A549 (cell line): ENCODE measurements around the gene CDX1. TPM values are rescaled to one million over a fixed set of nuclear protein-coding genes. Genes with fewer than 3 reads are reported as not detected.

Experiments
- ATAC-seq, 2 experiments: fragments of 200-7000 bp in 1 of 2; fragments of >200 bp in 1 of 2; cut with Nextera tagmentation in 1 of 2; cut with Tn5 transposase in 1 of 2; 3 replicates each; pipeline versions ENCODE4 v1.8.0 to v1.9.1; 2018 to 2020; ENCODE audit warnings: mild to moderate bottlenecking in 1 of 2, moderate library complexity in 1 of 2
- CTCF ChIA-PET: fragments of 300-600 bp; sonication (Branson Sonifier 250); formaldehyde crosslinking; extraction: SDS; loops from one replicate; lab custom pipeline; 2021; ENCODE audit warnings: antibody characterized with exemption, inconsistent platforms; lab: Yijun Ruan, JAX
- POLR2A ChIA-PET: fragments of 350-600 bp; formaldehyde crosslinking; extraction: SDS; loops from one replicate; lab custom pipeline; 2021; ENCODE audit warnings: antibody characterized with exemption, inconsistent platforms; lab: Yijun Ruan, JAX
- DNase-seq, 2 experiments: peaks; one replicate each; pipeline versions ENCODE4 v3.0.0 to v3.0.0-alpha.2; 2011 to 2016; ENCODE audit warnings: low read depth in 1 of 2, low spot score in 1 of 2
- FAIRE-seq: peaks from 2 replicates; lab custom pipeline; 2011; peaks lifted over from hg19 to GRCh38; lab: Jason Lieb, UNC
- H3K27ac ChIP-seq, 2 experiments: fragments of >200 bp; sonication (Bioruptor Twin); formaldehyde crosslinking; 3 replicates each; pipeline ENCODE4 v1.5.1; 2016 to 2017
- H3K4me1 ChIP-seq: fragments of >200 bp; sonication (Bioruptor Twin); formaldehyde crosslinking; 3 replicates; pipeline ENCODE4 v1.6.1; 2016
- H3K4me2 ChIP-seq: fragments of >200 bp; sonication (Bioruptor Twin); formaldehyde crosslinking; 3 replicates; pipeline ENCODE4 v1.6.1; 2016
- H3K4me3 ChIP-seq: fragments of >200 bp; sonication (Bioruptor Twin); formaldehyde crosslinking; 3 replicates; pipeline ENCODE4 v1.5.1; 2016
- H3K9me3 ChIP-seq: fragments of >200 bp; sonication (Bioruptor Twin); formaldehyde crosslinking; 3 replicates; pipeline ENCODE4 v1.6.1; 2016
- CHD2 ChIP-seq: fragments of 150-350 bp; IDR thresholded peaks from 2 replicates; pipeline ENCODE4 v1.6.1; 2014; ENCODE audit warnings: low read length; ENCODE audit not compliant: partially characterized antibody
- ELK1 ChIP-seq: fragments of 150-350 bp; IDR thresholded peaks from 2 replicates; pipeline ENCODE4 v1.6.1; 2014; ENCODE audit warnings: low read depth, mild to moderate bottlenecking, low read length
- EP300 ChIP-seq, 2 experiments: fragments of >200 bp; sonication (Bioruptor Twin); formaldehyde crosslinking; IDR thresholded peaks; 2 replicates in 1 of 2; 3 replicates in 1 of 2; pipeline ENCODE4 v1.6.1; 2016 to 2017
- ESRRA ChIP-seq: fragments of 150-350 bp; IDR thresholded peaks from 2 replicates; pipeline ENCODE4 v1.6.1; 2014; ENCODE audit warnings: mild to moderate bottlenecking, low read length, borderline replicate concordance
- FOSB ChIP-seq: fragments of 250-450 bp; sonication (Bioruptor Pico); IDR thresholded peaks from 2 replicates; pipeline ENCODE4 v1.5.0; 2020; ENCODE audit warnings: mild to moderate bottlenecking, moderate library complexity
- GATA3 ChIP-seq: IDR thresholded peaks from 2 replicates; pipeline ENCODE4 v1.6.1; 2012; ENCODE audit warnings: borderline replicate concordance
- HDAC2 ChIP-seq: fragments of 200-600 bp; sonication (generic); IDR thresholded peaks from 2 replicates; pipeline ENCODE4 v1.6.1; 2016
- HEYL ChIP-seq: fragments of 250-450 bp; sonication (Bioruptor Pico); IDR thresholded peaks from 2 replicates; pipeline ENCODE4 v1.8.0; 2021; ENCODE audit warnings: mild to moderate bottlenecking, moderate library complexity
- HMGXB4 ChIP-seq: fragments of 250-450 bp; sonication (Bioruptor Pico); IDR thresholded peaks from 2 replicates; pipeline ENCODE4 v1.5.0; 2021; ENCODE audit warnings: mild to moderate bottlenecking, moderate library complexity, borderline replicate concordance
- HOXB13 ChIP-seq: fragments of 250-450 bp; sonication (Bioruptor Pico); IDR thresholded peaks from 2 replicates; pipeline ENCODE4 v1.5.0; 2020; ENCODE audit warnings: low read depth, mild to moderate bottlenecking, moderate library complexity
- HOXB5 ChIP-seq: fragments of 250-450 bp; sonication (Bioruptor Pico); IDR thresholded peaks from 2 replicates; pipeline ENCODE4 v1.5.0; 2020; ENCODE audit warnings: mild to moderate bottlenecking, moderate library complexity
- JUN ChIP-seq, 2 experiments: fragments of >200 bp; sonication (Bioruptor Twin); formaldehyde crosslinking; IDR thresholded peaks; 2 replicates in 1 of 2; 3 replicates in 1 of 2; pipeline ENCODE4 v1.6.1; 2016 to 2017
- KDM1A ChIP-seq: fragments of 200-600 bp; sonication (generic); IDR thresholded peaks from 2 replicates; pipeline ENCODE4 v1.6.1; 2016; ENCODE audit warnings: low read depth, mild to moderate bottlenecking
- MAX ChIP-seq: IDR thresholded peaks from 2 replicates; pipeline ENCODE4 v1.6.1; 2012
- NPAS2 ChIP-seq: fragments of 250-450 bp; sonication (Bioruptor Pico); IDR thresholded peaks from 2 replicates; pipeline ENCODE4 v1.8.0; 2022; ENCODE audit warnings: mild to moderate bottlenecking, moderate library complexity, borderline replicate concordance
- PHF8 ChIP-seq: fragments of 200-600 bp; sonication (generic); IDR thresholded peaks from 2 replicates; pipeline ENCODE4 v1.6.1; 2016; ENCODE audit warnings: low read depth, mild to moderate bottlenecking, antibody characterized with exemption, moderate library complexity, borderline replicate concordance
- RCOR1 ChIP-seq: fragments of 150-350 bp; IDR thresholded peaks from 2 replicates; pipeline ENCODE4 v1.6.1; 2014; ENCODE audit warnings: antibody characterized with exemption, low read length, low read depth
- RFX5 ChIP-seq: fragments of 450-650 bp; IDR thresholded peaks from 2 replicates; pipeline ENCODE4 v1.7.1; 2014; ENCODE audit warnings: antibody characterized with exemption, mild to moderate bottlenecking, moderate library complexity
- RNF2 ChIP-seq: fragments of 200-600 bp; sonication (generic); IDR thresholded peaks from 2 replicates; pipeline ENCODE4 v1.6.1; 2016; ENCODE audit warnings: low read depth, mild to moderate bottlenecking, antibody characterized with exemption, moderate library complexity, borderline replicate concordance
- SREBF2 ChIP-seq: fragments of 450-650 bp; IDR thresholded peaks from 2 replicates; pipeline ENCODE4 v1.6.1; 2014; ENCODE audit warnings: mild to moderate bottlenecking, moderate library complexity
- TFCP2L1 ChIP-seq: fragments of 250-450 bp; sonication (Bioruptor Pico); IDR thresholded peaks from 2 replicates; pipeline ENCODE4 v1.5.0; 2021; ENCODE audit warnings: mild to moderate bottlenecking
- TP53 ChIP-seq: fragments of 250-450 bp; sonication (Bioruptor Pico); IDR thresholded peaks from 2 replicates; pipeline ENCODE4 v1.5.0; 2021; ENCODE audit warnings: mild to moderate bottlenecking, moderate library complexity
- ZC3H11A ChIP-seq: fragments of 450-650 bp; IDR thresholded peaks from 2 replicates; pipeline ENCODE4 v1.6.1; 2014; ENCODE audit warnings: antibody characterized with exemption, mild to moderate bottlenecking
- ZFP36 ChIP-seq: fragments of 450-650 bp; IDR thresholded peaks from 2 replicates; pipeline ENCODE4 v1.6.1; 2014; ENCODE audit warnings: borderline replicate concordance; ENCODE audit not compliant: partially characterized antibody
- ZSCAN20 ChIP-seq: fragments of 250-450 bp; sonication (Bioruptor Pico); IDR thresholded peaks from 2 replicates; pipeline ENCODE4 v1.8.0; 2022; ENCODE audit warnings: mild to moderate bottlenecking, moderate library complexity
- WGBS: methylation state at CpG from one replicate; pipeline ENCODE4 v1.1.6; 2017; ENCODE audit errors: missing lambda C conversion rate; 5-methylcytosine and 5-hydroxymethylcytosine counted together
- polyA plus RNA-seq, 4 experiments: library from polyadenylated mRNA; depleted of rRNA in 3 of 4; stranded (reverse); fragments of >200 nt; fragmentation: RNase III in 1 of 4; extraction: RNeasy Plus Mini Kit Qiagen cat#74134 plus additional on column Dnase treatment in 1 of 4; gene quantifications; 2 replicates in 3 of 4; 3 replicates in 1 of 4; pipeline ENCODE4 v1.2.3, GENCODE V29; 2011 to 2017
- TF ChIP-seq, protein P1 (sequence below): IDR thresholded peaks from 2 replicates; pipeline ENCODE4 v1.6.1; 2012; ENCODE audit warnings: low read depth, borderline replicate concordance

The CDX1 gene
- polyA plus RNA-seq, 2 of the 4 experiments (the other 2 are of a cell fraction) = not detected

DNA sequence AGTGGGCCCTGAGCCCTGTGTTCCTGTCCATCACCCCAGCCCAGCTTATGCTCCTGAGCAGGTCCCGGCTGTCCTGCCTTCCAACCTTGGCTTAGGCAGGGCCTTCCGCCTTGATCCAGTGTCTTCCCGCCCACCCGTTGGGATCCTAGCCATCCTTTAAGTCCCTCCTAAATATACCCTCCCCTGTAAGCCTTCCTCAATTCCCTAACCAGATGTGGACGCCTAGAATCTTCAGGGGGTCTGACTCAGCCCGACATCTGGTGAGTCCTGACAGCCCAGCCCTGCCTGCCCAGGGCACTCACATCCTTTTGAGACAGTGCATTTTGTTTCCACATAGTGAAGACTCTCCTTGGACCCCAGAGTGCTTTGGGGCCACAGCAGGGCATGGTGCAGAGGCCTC lies 47.0 kb downstream of the CDX1 start:
- no peak for FAIRE-seq
- Histone ChIP-seq H3K27ac (no peak overlapping the region), H3K4me1 (peaks cover 7% of the 10 kb centered on the region; the same call in 1 of the 3 replicates), H3K9me3 (no peaks in the 10 kb centered on the region), H3K4me3 (no peak overlapping the region), H3K4me2 (no peak overlapping the region)
- ChIA-PET CTCF (interaction anchor here (1.0 to 8.5 kb wide), 7 partner anchors 18 to 361 kb away, joined by 3 to 140 read pairs (median 4); partner anchors contain the start of genes PDGFRB and SLC6A7), POLR2A (no interaction called here)
- 82% methylated on average over 6 of the region's 6 CpGs for WGBS
- ATAC-seq = no peak
- TF ChIP-seq HMGXB4 (CRISPR knock-in tag) = no peak
- no peak for TF ChIP-seq TP53 (CRISPR knock-in tag)
- TF ChIP-seq HOXB5 (CRISPR knock-in tag) = no peak
- no peak for TF ChIP-seq SREBF2
- TF ChIP-seq TFCP2L1 (CRISPR knock-in tag) = no peak
- no peak for TF ChIP-seq GATA3
- no peak for TF ChIP-seq EP300 (IDR thresholded peaks at IDR 0.05)
- TF ChIP-seq CHD2 = no peak
- no peak for TF ChIP-seq HEYL (CRISPR knock-in tag)
- no peak for TF ChIP-seq ZC3H11A
- TF ChIP-seq ESRRA = no peak
- TF ChIP-seq HDAC2 = no peak
- TF ChIP-seq RFX5 = no peak
- TF ChIP-seq RNF2 = no peak
- no peak for TF ChIP-seq NPAS2 (CRISPR knock-in tag)
- TF ChIP-seq, protein P1, sequence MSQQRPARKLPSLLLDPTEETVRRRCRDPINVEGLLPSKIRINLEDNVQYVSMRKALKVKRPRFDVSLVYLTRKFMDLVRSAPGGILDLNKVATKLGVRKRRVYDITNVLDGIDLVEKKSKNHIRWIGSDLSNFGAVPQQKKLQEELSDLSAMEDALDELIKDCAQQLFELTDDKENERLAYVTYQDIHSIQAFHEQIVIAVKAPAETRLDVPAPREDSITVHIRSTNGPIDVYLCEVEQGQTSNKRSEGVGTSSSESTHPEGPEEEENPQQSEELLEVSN = no peak
- TF ChIP-seq KDM1A = no peak
- TF ChIP-seq ZFP36 = no peak
- TF ChIP-seq MAX = no peak
- no peak for TF ChIP-seq RCOR1
- no peak for DNase-seq

DNA sequence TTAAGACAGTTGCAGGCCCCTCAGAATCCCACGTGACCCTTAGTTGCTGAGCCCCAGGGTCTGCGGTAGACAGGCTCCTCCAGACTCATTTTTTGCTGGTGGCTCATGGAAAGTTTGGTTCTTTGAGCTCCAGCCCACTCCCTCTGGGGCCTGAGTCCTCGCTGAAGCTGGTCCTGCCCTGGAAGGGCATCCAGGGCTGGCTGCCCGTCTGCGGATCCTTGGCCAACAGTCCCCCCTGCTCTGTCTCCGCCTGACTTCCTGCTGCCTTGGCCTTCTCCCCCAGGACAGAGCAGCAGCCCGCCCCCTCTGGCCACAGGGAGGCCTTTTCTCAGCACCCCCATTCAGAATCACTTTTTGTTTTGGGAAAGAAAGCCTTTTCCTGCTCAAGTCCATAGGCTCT lies 47.7 kb downstream of the CDX1 start:
- H3K4me1 ChIP-seq = no peaks in the 10 kb centered on the region; the same call in 2 of the 3 replicates
- POLR2A ChIA-PET = interaction anchor here (0.6 kb wide), 1 partner anchor 16 kb away, joined by 3 read pairs; no protein-coding TSS in a partner anchor
- 80% methylated on average over 7 of the region's 7 CpGs for WGBS
- no peak for DNase-seq
- no peak for TF ChIP-seq ELK1
- no peak for TF ChIP-seq TFCP2L1 (CRISPR knock-in tag)
- TF ChIP-seq CHD2 = no peak
- TF ChIP-seq HMGXB4 (CRISPR knock-in tag) = no peak
- no peak for TF ChIP-seq JUN (IDR thresholded peaks at IDR 0.05)
- no peak for TF ChIP-seq PHF8
- no peak for TF ChIP-seq ZSCAN20 (CRISPR knock-in tag)
- no peak for TF ChIP-seq HOXB13
- TF ChIP-seq FOSB (CRISPR knock-in tag) = no peak
- TF ChIP-seq, all 56 proteins: peak for 0
- Histone ChIP-seq H3K9me3 (no peaks in the 10 kb centered on the region), H3K27ac (no peak overlapping the region), H3K4me3 (no peak overlapping the region), H3K4me2 (no peak overlapping the region)
- FAIRE-seq (no peak), ATAC-seq (no peak)
- CTCF ChIA-PET = interaction anchor here (0.6 to 8.5 kb wide), 11 partner anchors 9 to 363 kb away, joined by 3 to 140 read pairs (median 4); partner anchors contain the start of gene PDGFRB
